ENCODE data around the gene PERP.

The PERP gene

GRCh38 chr6:138105446-138105845 is 1.8 kb downstream of the PERP start:
- peaks cover 5% of the 10 kb centered on the region for H3K4me1 ChIP-seq (ENCODE audit: control insufficient read depth, low read length)
- no peak overlapping the region for H3K27ac ChIP-seq (ENCODE audit: low read depth, low read length)
- no peaks in the 10 kb centered on the region for H3F3A ChIP-seq (ENCODE audit: control insufficient read depth, insufficient read depth)
- no peaks in the 10 kb centered on the region for H4K20me1 ChIP-seq (ENCODE audit: control insufficient read depth, insufficient read depth, low read depth, low read length)
- H3K4me3 ChIP-seq (ENCODE audit: low read length): no peak overlapping the region
- H3K27me3 ChIP-seq (ENCODE audit: control insufficient read depth, low read length): peaks cover 46% of the 10 kb centered on the region
- H3K36me3 ChIP-seq (ENCODE audit: control insufficient read depth, low read length): no peaks in the 10 kb centered on the region
- H3K79me2 ChIP-seq (ENCODE audit: control insufficient read depth, low read length): no peaks in the 10 kb centered on the region
- no peaks in the 10 kb centered on the region for H3K9me3 ChIP-seq (ENCODE audit: control insufficient read depth, insufficient read depth, low read length)
- no peak for TF ChIP-seq EZH2phosphoT487 (IDR thresholded peaks at IDR 0.05; ENCODE audit: borderline replicate concordance, low read length)
- TF ChIP-seq, protein P1, sequence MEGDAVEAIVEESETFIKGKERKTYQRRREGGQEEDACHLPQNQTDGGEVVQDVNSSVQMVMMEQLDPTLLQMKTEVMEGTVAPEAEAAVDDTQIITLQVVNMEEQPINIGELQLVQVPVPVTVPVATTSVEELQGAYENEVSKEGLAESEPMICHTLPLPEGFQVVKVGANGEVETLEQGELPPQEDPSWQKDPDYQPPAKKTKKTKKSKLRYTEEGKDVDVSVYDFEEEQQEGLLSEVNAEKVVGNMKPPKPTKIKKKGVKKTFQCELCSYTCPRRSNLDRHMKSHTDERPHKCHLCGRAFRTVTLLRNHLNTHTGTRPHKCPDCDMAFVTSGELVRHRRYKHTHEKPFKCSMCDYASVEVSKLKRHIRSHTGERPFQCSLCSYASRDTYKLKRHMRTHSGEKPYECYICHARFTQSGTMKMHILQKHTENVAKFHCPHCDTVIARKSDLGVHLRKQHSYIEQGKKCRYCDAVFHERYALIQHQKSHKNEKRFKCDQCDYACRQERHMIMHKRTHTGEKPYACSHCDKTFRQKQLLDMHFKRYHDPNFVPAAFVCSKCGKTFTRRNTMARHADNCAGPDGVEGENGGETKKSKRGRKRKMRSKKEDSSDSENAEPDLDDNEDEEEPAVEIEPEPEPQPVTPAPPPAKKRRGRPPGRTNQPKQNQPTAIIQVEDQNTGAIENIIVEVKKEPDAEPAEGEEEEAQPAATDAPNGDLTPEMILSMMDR (IDR thresholded peaks at IDR 0.05; ENCODE audit: low read depth, low read length, poor library complexity, severe bottlenecking): no peak
- H3K4me2 ChIP-seq (ENCODE audit: low read length): no peak overlapping the region
- no peaks in the 10 kb centered on the region for H3K9me2 ChIP-seq (replicated peaks; ENCODE audit: control insufficient read depth, low read length)

DNA sequence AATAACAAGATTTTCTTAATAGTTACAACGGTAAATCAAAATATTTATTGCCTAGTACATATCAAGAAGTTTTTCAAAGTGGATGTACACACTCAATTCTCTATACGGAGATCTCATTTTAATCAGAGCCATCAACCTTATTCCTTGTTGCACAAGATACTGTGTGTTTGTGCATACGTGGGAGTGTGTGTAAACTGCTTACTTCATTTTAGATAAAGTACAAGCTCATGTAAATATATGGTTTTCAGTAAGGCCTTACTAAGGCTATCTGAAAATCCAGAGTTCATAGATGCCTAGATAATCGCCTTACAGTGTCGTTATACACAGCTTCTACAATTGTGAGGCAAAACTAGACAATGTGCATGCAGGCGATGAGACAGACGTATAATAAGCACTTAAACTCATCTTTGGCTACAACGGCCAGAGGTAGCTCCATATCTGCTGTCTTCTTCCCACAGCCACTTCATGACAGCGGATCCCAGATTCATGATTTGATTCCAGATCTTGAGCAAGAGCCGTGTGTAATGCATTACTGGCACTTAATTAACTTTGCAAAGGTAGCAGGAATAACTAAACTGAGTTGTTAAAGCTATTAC is 2.5 kb downstream of the PERP start:
- peaks cover 5% of the 10 kb centered on the region for H3K4me1 ChIP-seq (ENCODE audit: control insufficient read depth, low read length)
- H3K27me3 ChIP-seq (ENCODE audit: control insufficient read depth, low read length): peaks cover 49% of the 10 kb centered on the region
- no peaks in the 10 kb centered on the region for H3K79me2 ChIP-seq (ENCODE audit: control insufficient read depth, low read length)
- TF ChIP-seq, protein P1 (IDR thresholded peaks at IDR 0.05; ENCODE audit: low read depth, low read length, poor library complexity, severe bottlenecking): no peak
- no peaks in the 10 kb centered on the region for H3K9me2 ChIP-seq (replicated peaks; ENCODE audit: control insufficient read depth, low read length)
- H3K27ac ChIP-seq (ENCODE audit: low read depth, low read length): no peak overlapping the region
- H4K20me1 ChIP-seq (ENCODE audit: control insufficient read depth, insufficient read depth, low read depth, low read length): no peaks in the 10 kb centered on the region
- H3K4me3 ChIP-seq (ENCODE audit: low read length): no peak overlapping the region
- no peaks in the 10 kb centered on the region for H3F3A ChIP-seq (ENCODE audit: control insufficient read depth, insufficient read depth)
- no peak overlapping the region for H3K4me2 ChIP-seq (ENCODE audit: low read length)
- no peaks in the 10 kb centered on the region for H3K36me3 ChIP-seq (ENCODE audit: control insufficient read depth, low read length)
- H3K9me3 ChIP-seq (ENCODE audit: control insufficient read depth, insufficient read depth, low read length): no peaks in the 10 kb centered on the region

- Histone ChIP-seq H3K79me2 (ENCODE audit: control insufficient read depth, low read length) (no peaks in the 10 kb centered on the region), H3K4me1 (ENCODE audit: control insufficient read depth, low read length) (peaks cover 5% of the 10 kb centered on the region)
These were observed 3.3 kb downstream of the PERP start for GRCh38 chr6:138103871-138104270.

More at GRCh38 chr6:138103871-138104270, 3.3 kb downstream of the PERP start:
- peaks cover 47% of the 10 kb centered on the region for H3K27me3 ChIP-seq (ENCODE audit: control insufficient read depth, low read length)
- no peaks in the 10 kb centered on the region for H3K9me2 ChIP-seq (replicated peaks; ENCODE audit: control insufficient read depth, low read length)
- no peaks in the 10 kb centered on the region for H3K9me3 ChIP-seq (ENCODE audit: control insufficient read depth, insufficient read depth, low read length)
- no peaks in the 10 kb centered on the region for H3K36me3 ChIP-seq (ENCODE audit: control insufficient read depth, low read length)
- no peak overlapping the region for H3K27ac ChIP-seq (ENCODE audit: low read depth, low read length)
- H4K20me1 ChIP-seq (ENCODE audit: control insufficient read depth, insufficient read depth, low read depth, low read length): no peaks in the 10 kb centered on the region
- no peak overlapping the region for H3K4me3 ChIP-seq (ENCODE audit: low read length)
- H3F3A ChIP-seq (ENCODE audit: control insufficient read depth, insufficient read depth): no peaks in the 10 kb centered on the region
- H3K4me2 ChIP-seq (ENCODE audit: low read length): no peak overlapping the region
- TF ChIP-seq EZH2phosphoT487 (IDR thresholded peaks at IDR 0.05; ENCODE audit: borderline replicate concordance, low read length): no peak
- TF ChIP-seq, protein P1 (IDR thresholded peaks at IDR 0.05; ENCODE audit: low read depth, low read length, poor library complexity, severe bottlenecking): no peak
